NCI-H2171 (cell line): ENCODE results near the gene TOM1L1.
A peak's percentile ranks its signal among the peaks of the same experiment; 100 is the strongest.

Experiments
- DNase-seq: peaks from one replicate; lab custom pipeline; 2025; lab: John Stamatoyannopoulos, UW

The TOM1L1 gene

DNA sequence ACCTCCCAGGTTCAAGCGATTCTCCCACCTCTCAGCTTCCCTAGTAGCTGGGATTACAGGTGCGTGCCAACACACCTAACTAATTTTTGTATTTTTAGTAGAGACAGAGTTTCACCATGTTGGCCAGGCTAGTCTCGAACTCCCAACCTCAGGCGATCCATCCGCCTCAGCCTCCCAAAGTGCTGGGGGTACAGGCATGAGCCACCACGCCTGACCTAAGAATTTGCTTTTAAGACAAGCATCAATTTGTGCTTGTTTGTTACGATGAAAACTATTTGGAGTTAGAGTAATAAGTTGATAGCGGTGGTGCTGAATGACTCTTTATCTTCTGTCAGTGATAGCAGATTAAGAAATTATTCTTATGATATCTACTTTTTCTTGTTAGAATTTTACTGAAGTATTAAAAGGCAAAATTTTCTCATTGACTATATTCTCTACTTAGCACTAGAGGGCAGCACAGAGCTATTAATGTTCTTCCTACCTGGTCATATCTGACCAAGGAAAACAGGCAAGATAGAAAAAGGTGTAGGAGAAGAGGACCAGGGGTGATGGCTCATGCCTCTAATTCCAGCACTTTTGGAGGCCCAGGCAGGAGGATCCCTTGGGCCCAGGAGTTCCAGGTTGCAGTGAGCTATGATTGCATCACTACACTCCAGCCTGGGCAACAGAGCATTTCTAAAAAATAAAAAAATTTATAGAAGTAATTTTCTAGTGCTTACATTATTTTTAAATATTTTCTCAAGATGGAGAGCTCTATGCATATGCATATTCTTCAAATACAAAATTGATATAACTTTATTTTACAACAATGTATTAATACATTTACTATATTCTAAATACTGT lies 92.4 kb downstream of the TOM1L1 start:
- DNase-seq = peak; percentile 61

DNA sequence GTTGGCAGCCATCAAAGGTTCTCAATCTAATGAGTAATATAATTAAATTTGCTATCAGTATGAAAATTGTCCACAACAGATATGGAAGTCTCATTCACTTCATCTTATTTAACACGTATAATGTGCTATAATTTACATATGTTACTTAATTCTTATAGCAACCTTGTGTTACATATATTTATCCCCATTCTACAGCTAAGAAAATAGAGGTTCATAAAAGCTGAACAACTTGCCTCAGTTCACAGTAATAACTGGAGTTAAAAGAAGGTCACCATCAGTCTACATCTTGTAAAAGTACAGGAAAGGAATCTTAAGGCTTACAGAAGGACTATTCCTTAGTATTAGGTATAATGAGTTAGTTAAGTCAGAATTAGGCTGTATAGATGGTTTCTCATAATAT lies 95.8 kb downstream of the TOM1L1 start:
- DNase-seq = no peak

DNA sequence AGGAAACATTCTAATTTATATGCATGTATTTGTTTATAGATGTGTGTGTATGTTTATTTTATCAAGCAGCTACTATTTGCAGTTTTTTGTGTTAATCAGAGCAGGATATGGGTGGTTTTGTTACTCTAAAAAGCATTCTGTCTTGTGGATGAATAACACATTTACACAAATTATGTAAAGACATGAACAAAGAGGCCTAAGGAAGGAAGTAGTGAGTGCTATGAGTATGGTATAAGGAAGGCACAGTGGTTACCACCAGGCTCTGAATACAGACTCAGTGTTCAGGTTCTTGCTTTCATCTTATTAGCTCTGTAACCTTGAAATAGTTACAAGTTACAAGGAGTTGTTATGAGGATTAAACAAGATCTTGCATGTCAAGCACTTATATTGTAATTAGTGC lies 101.8 kb downstream of the TOM1L1 start:
- no peak for DNase-seq

DNA sequence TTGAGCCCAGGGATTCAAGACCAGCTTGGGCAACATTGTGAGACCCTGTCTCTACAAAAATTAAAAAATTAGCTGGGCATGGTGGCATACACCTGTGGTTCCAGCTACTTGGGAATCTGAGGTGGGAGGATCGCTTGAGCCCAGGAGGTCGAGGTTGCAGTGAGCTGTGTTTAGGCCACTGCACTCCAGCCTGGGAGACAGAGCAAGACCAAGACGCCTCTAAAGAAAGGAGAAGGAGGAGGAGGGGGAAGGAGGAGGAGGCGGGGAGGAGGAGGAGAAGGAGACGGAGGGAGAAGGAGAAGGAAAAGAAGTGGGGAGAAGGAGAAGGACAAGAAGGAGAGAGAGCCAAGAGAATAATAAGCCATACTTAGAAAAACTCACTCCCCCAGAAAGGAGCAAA lies 103.8 kb downstream of the TOM1L1 start:
- no peak for DNase-seq

DNA sequence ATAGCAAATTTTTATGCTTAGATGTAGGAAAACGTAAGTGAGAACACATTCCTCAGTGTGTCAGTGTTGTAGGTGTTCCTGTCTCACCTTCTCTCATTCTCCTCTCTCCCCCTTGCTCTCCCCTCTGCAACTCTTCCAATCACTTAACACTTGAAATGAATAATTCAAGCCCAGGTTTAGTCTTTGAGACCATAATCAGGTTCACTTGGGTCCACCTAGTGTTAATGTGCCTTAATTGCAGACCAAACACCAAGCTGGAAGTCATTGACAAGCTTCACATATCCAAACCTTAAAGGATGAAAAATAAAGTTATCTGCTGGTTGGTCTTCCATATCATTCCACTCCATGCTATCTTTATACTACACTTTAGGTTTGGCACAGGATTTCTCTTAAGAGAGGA lies 104.9 kb downstream of the TOM1L1 start:
- no peak for DNase-seq
